ENCODE data around the gene MLYCD. TPM values are rescaled to one million over a fixed set of nuclear protein-coding genes. Genes with fewer than 3 reads are reported as not detected.

The MLYCD gene
- total and polyA plus RNA-seq, 9 donors: 4.4 to 11.8 (median 7.6) TPM

- Histone ChIP-seq H3K27me3 (no peaks in the 10 kb centered on the region), H3K9me3 (no peaks in the 10 kb centered on the region), H3K27ac (no peak overlapping the region), H3K4me1 (ENCODE audit: insufficient read depth) (no peaks in the 10 kb centered on the region), H3K4me3 (no peak overlapping the region), H3K36me3 (no peaks in the 10 kb centered on the region)
- no peak for DNase-seq
- WGBS, 3 donors: 87 to 92% (median 88%) methylated on average over 13 of the region's 13 CpGs
- no peak for TF ChIP-seq POLR2A (IDR thresholded peaks at IDR 0.05)
- no peak for TF ChIP-seq CTCF (IDR thresholded peaks at IDR 0.05)
- TF ChIP-seq EP300 (IDR thresholded peaks at IDR 0.05): no peak
- intact Hi-C loops (cut with DNase I): loop anchor here in 3 of 4 donors (5.0 to 10.0 kb wide), 5 partner anchors 99 to 519 kb away; partner anchors contain the start of gene TAF1C (in 1 of the 3)
Measured at GRCh38 chr16:83966153-83966696, 67.3 kb downstream of the MLYCD start.

GRCh38 chr16:83967091-83967490 is 68.2 kb downstream of the MLYCD start:
- 63 to 88% (median 76%) methylated on average over 2 of the region's 2 CpGs for WGBS, 3 donors
- DNase-seq: no peak
- Histone ChIP-seq H3K27ac (no peak overlapping the region), H3K27me3 (no peaks in the 10 kb centered on the region), H3K4me3 (no peak overlapping the region), H3K36me3 (no peaks in the 10 kb centered on the region), H3K4me1 (ENCODE audit: insufficient read depth) (no peaks in the 10 kb centered on the region), H3K9me3 (no peaks in the 10 kb centered on the region)
- TF ChIP-seq CTCF (IDR thresholded peaks at IDR 0.05) (no peak), POLR2A (IDR thresholded peaks at IDR 0.05) (no peak), EP300 (IDR thresholded peaks at IDR 0.05) (no peak)
- intact Hi-C loops (cut with DNase I): loop anchor here in 3 of 4 donors (5.0 to 10.0 kb wide), 5 partner anchors 98 to 518 kb away; partner anchors contain the start of gene TAF1C (in 1 of the 3)

GRCh38 chr16:83967838-83968305 is 69.0 kb downstream of the MLYCD start, which contains the start of gene NECAB2:
Gene NECAB2 (plus strand): TSS chr16:83968244. CDS start chr16:83968649, 405 bp downstream.
- Histone ChIP-seq H3K27me3 (no peaks in the 10 kb centered on the region), H3K4me3 (no peak within 1 kb of the TSS), H3K36me3 (no peaks in the 10 kb centered on the region), H3K27ac (peak within 1 kb of the TSS in 1 of 2 donors; percentile 38), H3K4me1 (ENCODE audit: insufficient read depth) (no peaks in the 10 kb centered on the region), H3K9me3 (no peaks in the 10 kb centered on the region)
- TF ChIP-seq POLR2A (IDR thresholded peaks at IDR 0.05) (no peak), EP300 (IDR thresholded peaks at IDR 0.05) (no peak), CTCF (IDR thresholded peaks at IDR 0.05) (peak; percentile 16 to 42 (median 21))
- intact Hi-C loops (cut with DNase I): loop anchor here in 3 of 4 donors (5.0 to 10.0 kb wide), 5 partner anchors 97 to 517 kb away; partner anchors contain the start of gene TAF1C (in 1 of the 3)
- WGBS, 3 donors: 6 to 9% (median 9%) methylated on average over 35 of the region's 35 CpGs
- peak in 4 of 5 donors; percentile 49 to 74 (median 66) for DNase-seq

GRCh38 chr16:83968306-83968851 is 69.5 kb downstream of the MLYCD start:
- no peak for TF ChIP-seq CTCF (IDR thresholded peaks at IDR 0.05)
- TF ChIP-seq EP300 (IDR thresholded peaks at IDR 0.05): no peak

More at GRCh38 chr16:83968306-83968851, 69.5 kb downstream of the MLYCD start:
- no peaks in the 10 kb centered on the region for H3K27me3 ChIP-seq
- no peaks in the 10 kb centered on the region for H3K4me1 ChIP-seq (ENCODE audit: insufficient read depth)
- DNase-seq: no peak
- WGBS, 3 donors: 0 to 5% (median 1%) methylated on average over 9 to 83 of the region's 87 CpGs
- intact Hi-C loops (cut with DNase I): loop anchor here in 3 of 4 donors (5.0 to 10.0 kb wide), 5 partner anchors 96 to 516 kb away; partner anchors contain the start of gene TAF1C (in 1 of the 3)
- H3K36me3 ChIP-seq: no peaks in the 10 kb centered on the region
- H3K9me3 ChIP-seq: no peaks in the 10 kb centered on the region
- H3K4me3 ChIP-seq: no peak overlapping the region
- peak overlapping the region in 1 of 2 donors; percentile 38 for H3K27ac ChIP-seq

All from ovary (tissue), 9 donors.